Measurements from ENCODE around the gene ROGDI.
A peak's percentile ranks its signal among the peaks of the same experiment; 100 is the strongest.

The ROGDI gene

GRCh38 chr16:4802659-4803287 is 340 bp upstream of the ROGDI start:
- Mint-ChIP-seq H3K4me1 (peaks cover 17 to 47% of the 10 kb centered on the region in 2 donors), H3K36me3 (peaks cover 33 to 38% of the 10 kb centered on the region in 2 donors), H3K27me3 (no peaks in the 10 kb centered on the region), H3K27ac (peak overlapping the region; percentile 65), H3K9me3 (no peaks in the 10 kb centered on the region), H3K4me3 (peak overlapping the region; percentile 83 to 92)
- peak; percentile 91 to 92 for ATAC-seq (replicated peaks)
- peak; percentile 87 for DNase-seq

GRCh38 chr16:4801051-4801961 is 1.1 kb downstream of the ROGDI start:
- Mint-ChIP-seq H3K4me3 (peak overlapping the region; percentile 88 to 92), H3K27ac (peak overlapping the region; percentile 90), H3K9me3 (no peaks in the 10 kb centered on the region), H3K36me3 (peaks cover 27 to 32% of the 10 kb centered on the region in 2 donors), H3K4me1 (peaks cover 17 to 47% of the 10 kb centered on the region in 2 donors), H3K27me3 (no peaks in the 10 kb centered on the region)
- ATAC-seq (replicated peaks) (no peak), DNase-seq (no peak)

GRCh38 chr16:4800290-4801041 is 2.0 kb downstream of the ROGDI start:
- Mint-ChIP-seq H3K9me3 (no peaks in the 10 kb centered on the region), H3K4me1 (peaks cover 17 to 47% of the 10 kb centered on the region in 2 donors), H3K27me3 (no peaks in the 10 kb centered on the region), H3K36me3 (peaks cover 24 to 27% of the 10 kb centered on the region in 2 donors), H3K27ac (peak overlapping the region; percentile 79), H3K4me3 (peak overlapping the region; percentile 81 to 84)
- ATAC-seq (replicated peaks) (no peak), DNase-seq (peak; percentile 38)

GRCh38 chr16:4799171-4799855 is 3.1 kb downstream of the ROGDI start:
- Mint-ChIP-seq H3K4me1 (peaks cover 17 to 47% of the 10 kb centered on the region in 2 donors), H3K4me3 (peak overlapping the region; percentile 59 to 81), H3K36me3 (peaks cover 15 to 17% of the 10 kb centered on the region in 2 donors), H3K9me3 (no peaks in the 10 kb centered on the region), H3K27ac (peak overlapping the region; percentile 14), H3K27me3 (no peaks in the 10 kb centered on the region)
- DNase-seq (no peak), ATAC-seq (replicated peaks) (no peak)

- no peak overlapping the region for H3K27ac Mint-ChIP-seq
Measured at GRCh38 chr16:4798456-4798855, 4.0 kb downstream of the ROGDI start.

GRCh38 chr16:4797805-4798252 is 4.6 kb downstream of the ROGDI start:
- Mint-ChIP-seq H3K4me3 (no peak overlapping the region), H3K27me3 (no peaks in the 10 kb centered on the region), H3K36me3 (peaks cover 12% of the 10 kb centered on the region in 2 donors), H3K9me3 (no peaks in the 10 kb centered on the region), H3K4me1 (peaks cover 13 to 33% of the 10 kb centered on the region in 2 donors), H3K27ac (no peak overlapping the region)
- ATAC-seq (replicated peaks) (no peak), DNase-seq (no peak)

More at GRCh38 chr16:4798456-4798855, 4.0 kb downstream of the ROGDI start:
- H3K4me1 Mint-ChIP-seq = peaks cover 13 to 39% of the 10 kb centered on the region in 2 donors
- H3K4me3 Mint-ChIP-seq = no peak overlapping the region
- no peak for DNase-seq
- no peaks in the 10 kb centered on the region for H3K27me3 Mint-ChIP-seq
- H3K36me3 Mint-ChIP-seq = peaks cover 12% of the 10 kb centered on the region in 2 donors
- no peak for ATAC-seq (replicated peaks)
- no peaks in the 10 kb centered on the region for H3K9me3 Mint-ChIP-seq

GRCh38 chr16:4796982-4797804 is 5.2 kb downstream of the ROGDI start:
- H3K36me3 Mint-ChIP-seq = peaks cover 12% of the 10 kb centered on the region in 2 donors
- no peaks in the 10 kb centered on the region for H3K9me3 Mint-ChIP-seq
- H3K27ac Mint-ChIP-seq = no peak overlapping the region
- no peak for ATAC-seq (replicated peaks)
- no peaks in the 10 kb centered on the region for H3K27me3 Mint-ChIP-seq
- no peak overlapping the region for H3K4me3 Mint-ChIP-seq
- no peak for DNase-seq
- peaks cover 13 to 32% of the 10 kb centered on the region in 2 donors for H3K4me1 Mint-ChIP-seq

- Mint-ChIP-seq H3K27me3 (peaks cover 0 to 4% of the 10 kb centered on the region in 2 donors), H3K4me3 (no peak overlapping the region), H3K27ac (no peak overlapping the region), H3K4me1 (peaks cover 13 to 21% of the 10 kb centered on the region in 2 donors), H3K36me3 (peaks cover 12% of the 10 kb centered on the region in 2 donors), H3K9me3 (no peaks in the 10 kb centered on the region)
- DNase-seq (no peak), ATAC-seq (replicated peaks) (no peak)
Measured at GRCh38 chr16:4795828-4796572, 6.4 kb downstream of the ROGDI start.

- Mint-ChIP-seq H3K4me3 (no peak within 1 kb of the TSS), H3K27me3 (peaks cover 0 to 7% of the 10 kb centered on the region in 2 donors), H3K36me3 (peaks cover 9 to 12% of the 10 kb centered on the region in 2 donors), H3K9me3 (no peaks in the 10 kb centered on the region), H3K4me1 (peaks cover 6 to 14% of the 10 kb centered on the region in 2 donors), H3K27ac (no peak within 1 kb of the TSS)
- DNase-seq (no peak), ATAC-seq (replicated peaks) (no peak)
Measured at GRCh38 chr16:4795181-4795827, 7.1 kb downstream of the ROGDI start, which contains the start of gene SMIM22. Gene SMIM22 (plus strand): TSS chr16:4795369. CDS start chr16:4795735, 366 bp downstream.

GRCh38 chr16:4792951-4793513 is 9.4 kb downstream of the ROGDI start:
- DNase-seq (no peak), ATAC-seq (replicated peaks) (no peak)
- Mint-ChIP-seq H3K36me3 (peaks cover 4% of the 10 kb centered on the region in 2 donors), H3K27me3 (peaks cover 0 to 7% of the 10 kb centered on the region in 2 donors), H3K4me1 (no peaks in the 10 kb centered on the region), H3K9me3 (no peaks in the 10 kb centered on the region), H3K4me3 (no peak overlapping the region), H3K27ac (no peak overlapping the region)

- H3K4me3 Mint-ChIP-seq = no peak overlapping the region
- H3K27ac Mint-ChIP-seq = no peak overlapping the region
- no peaks in the 10 kb centered on the region for H3K9me3 Mint-ChIP-seq
- ATAC-seq (replicated peaks) (no peak), DNase-seq (no peak)
- H3K36me3 Mint-ChIP-seq = no peaks in the 10 kb centered on the region
- H3K27me3 Mint-ChIP-seq = peaks cover 0 to 7% of the 10 kb centered on the region in 2 donors
- no peaks in the 10 kb centered on the region for H3K4me1 Mint-ChIP-seq
Measured at GRCh38 chr16:4790871-4791270, 11.6 kb downstream of the ROGDI start.

GRCh38 chr16:4790261-4790660 is 12.2 kb downstream of the ROGDI start:
- Mint-ChIP-seq H3K27ac (no peak overlapping the region), H3K4me3 (no peak overlapping the region), H3K36me3 (no peaks in the 10 kb centered on the region), H3K27me3 (peaks cover 0 to 7% of the 10 kb centered on the region in 2 donors), H3K9me3 (no peaks in the 10 kb centered on the region), H3K4me1 (no peaks in the 10 kb centered on the region)
- no peak for DNase-seq
- no peak for ATAC-seq (replicated peaks)

All from stimulated activated naive B cell treated with anti-CD40 and anti-IgM and Interleukin-4, amounts not matched to agents 10 μg/mL and 1 μg/mL and 100 μg/mL, for 72 hours (primary cell).